ENCODE measurements around the gene HOXD13. TPM values are rescaled to one million over a fixed set of nuclear protein-coding genes. Genes with fewer than 3 reads are reported as not detected.

HOXD13 gene
- total and polyA plus RNA-seq, 2 donors (not counting 1 experiment from before 2014, with no cell fraction given), result not detected

DNA sequence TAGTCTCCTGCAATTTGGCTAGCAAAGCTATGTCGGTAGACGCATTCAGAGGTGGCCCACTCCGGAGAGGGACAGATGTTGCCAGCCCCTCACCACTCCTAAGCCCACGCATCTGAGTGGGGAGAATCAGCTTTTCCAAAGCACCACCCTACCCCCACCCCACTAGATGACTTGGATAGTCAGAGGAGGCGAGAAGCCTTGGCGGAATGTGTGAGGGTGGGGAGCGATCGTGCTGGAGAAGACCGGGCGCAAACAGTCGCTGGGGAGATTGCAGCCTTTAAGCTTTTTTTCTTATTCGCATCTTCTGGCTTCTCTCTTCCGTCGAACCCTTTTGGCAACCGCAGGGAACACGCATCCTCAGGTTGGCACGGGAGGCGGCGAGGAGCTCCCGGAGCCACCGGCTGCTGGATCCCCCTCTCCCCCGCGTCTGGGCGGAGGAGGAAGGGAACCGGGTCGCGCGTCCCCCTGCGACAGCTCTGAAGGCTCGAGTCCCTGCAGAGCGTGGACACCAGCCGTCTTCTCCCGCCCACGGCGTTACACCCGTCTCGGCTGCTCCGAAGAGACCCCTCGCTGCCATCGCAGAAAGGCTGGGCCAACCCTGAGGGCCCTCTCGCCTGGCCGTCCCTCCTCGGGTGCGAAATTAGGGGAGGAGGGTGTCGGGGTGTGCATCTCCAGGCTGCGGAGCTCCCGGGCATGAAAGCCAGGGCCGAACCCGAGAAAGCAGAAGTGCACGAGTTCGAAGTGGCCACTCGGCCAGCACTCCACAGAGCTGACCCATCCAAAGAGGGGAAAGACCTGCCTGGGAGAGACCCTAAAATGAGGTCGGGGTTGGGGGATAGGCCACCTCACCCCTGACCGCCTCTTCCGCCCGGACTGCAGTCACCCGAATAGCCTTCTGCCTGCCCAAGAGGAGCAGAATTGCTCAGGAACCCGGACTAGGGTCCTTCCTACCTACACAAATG is 20.9 kb upstream of the HOXD13 start:
- H3K4me1 ChIP-seq (ENCODE audit: control insufficient read depth, extremely low read depth, insufficient read depth, low read length), result no peaks in the 10 kb centered on the region
- no peaks in the 10 kb centered on the region for H3K9me3 ChIP-seq (ENCODE audit: control insufficient read depth, insufficient read depth, low read depth, low read length)
- no peak overlapping the region for H3K27ac ChIP-seq (ENCODE audit: insufficient read depth, low read length)
- no peak overlapping the region for H2AFZ ChIP-seq (ENCODE audit: low read length)
- peaks cover 51% of the 10 kb centered on the region for H3K27me3 ChIP-seq (ENCODE audit: control insufficient read depth, insufficient read depth, low read length)
- H4K20me1 ChIP-seq (ENCODE audit: control insufficient read depth, extremely low read depth, insufficient read depth, low read length), result no peaks in the 10 kb centered on the region
- H3K79me2 ChIP-seq (ENCODE audit: control insufficient read depth, insufficient read depth, low read length), result no peaks in the 10 kb centered on the region
- no peaks in the 10 kb centered on the region for H3K36me3 ChIP-seq (ENCODE audit: control insufficient read depth, insufficient read depth, low read length)
- TF ChIP-seq, protein P1, sequence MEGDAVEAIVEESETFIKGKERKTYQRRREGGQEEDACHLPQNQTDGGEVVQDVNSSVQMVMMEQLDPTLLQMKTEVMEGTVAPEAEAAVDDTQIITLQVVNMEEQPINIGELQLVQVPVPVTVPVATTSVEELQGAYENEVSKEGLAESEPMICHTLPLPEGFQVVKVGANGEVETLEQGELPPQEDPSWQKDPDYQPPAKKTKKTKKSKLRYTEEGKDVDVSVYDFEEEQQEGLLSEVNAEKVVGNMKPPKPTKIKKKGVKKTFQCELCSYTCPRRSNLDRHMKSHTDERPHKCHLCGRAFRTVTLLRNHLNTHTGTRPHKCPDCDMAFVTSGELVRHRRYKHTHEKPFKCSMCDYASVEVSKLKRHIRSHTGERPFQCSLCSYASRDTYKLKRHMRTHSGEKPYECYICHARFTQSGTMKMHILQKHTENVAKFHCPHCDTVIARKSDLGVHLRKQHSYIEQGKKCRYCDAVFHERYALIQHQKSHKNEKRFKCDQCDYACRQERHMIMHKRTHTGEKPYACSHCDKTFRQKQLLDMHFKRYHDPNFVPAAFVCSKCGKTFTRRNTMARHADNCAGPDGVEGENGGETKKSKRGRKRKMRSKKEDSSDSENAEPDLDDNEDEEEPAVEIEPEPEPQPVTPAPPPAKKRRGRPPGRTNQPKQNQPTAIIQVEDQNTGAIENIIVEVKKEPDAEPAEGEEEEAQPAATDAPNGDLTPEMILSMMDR (conservative IDR thresholded peaks at IDR 0.05 in 1 of 2, IDR thresholded peaks at IDR 0.05 in 1 of 2; ENCODE audit: low read depth in 1 of 2, low read length in 2 of 2), result no peak
- TF ChIP-seq EZH2 (IDR thresholded peaks at IDR 0.05; ENCODE audit: low read length, missing control alignments), result peak; percentile 75
- H3K4me2 ChIP-seq (ENCODE audit: extremely low read depth, insufficient read depth, low read length), result no peak overlapping the region
- H3K4me3 ChIP-seq (replicated peaks in 1 of 4; ENCODE audit: control extremely low read depth in 1 of 4, insufficient read depth in 1 of 4, low read depth in 3 of 4, low read length in 4 of 4), result no peak overlapping the region
- H3K9ac ChIP-seq (ENCODE audit: insufficient read depth, low read length), result no peak overlapping the region
- no peak for DNase-seq (ENCODE audit: low read depth in 2 of 2)

DNA sequence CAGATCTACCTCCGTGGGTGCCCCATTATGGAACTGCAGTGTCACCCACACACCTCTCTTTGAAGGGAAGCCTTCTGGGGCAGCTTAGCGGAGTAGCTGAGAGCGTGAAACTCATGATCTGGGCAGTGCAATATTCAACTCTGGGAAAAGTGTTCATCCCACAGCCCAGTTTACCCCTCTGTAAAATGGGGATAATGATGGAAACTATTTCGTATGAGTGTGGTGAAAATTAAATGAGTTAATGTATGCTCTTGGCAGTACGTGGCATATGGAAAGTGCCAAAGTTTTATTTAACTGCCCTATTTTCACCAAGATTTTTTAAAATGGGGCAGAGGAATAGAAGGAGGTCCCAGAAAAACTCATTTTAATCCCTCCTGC is 20.2 kb upstream of the HOXD13 start:
- no peak overlapping the region for H3K4me3 ChIP-seq (replicated peaks in 1 of 4; ENCODE audit: control extremely low read depth in 1 of 4, insufficient read depth in 1 of 4, low read depth in 3 of 4, low read length in 4 of 4)
- no peak overlapping the region for H3K27ac ChIP-seq (ENCODE audit: insufficient read depth, low read length)
- H4K20me1 ChIP-seq (ENCODE audit: control insufficient read depth, extremely low read depth, insufficient read depth, low read length), result no peaks in the 10 kb centered on the region
- H3K4me2 ChIP-seq (ENCODE audit: extremely low read depth, insufficient read depth, low read length), result no peak overlapping the region
- TF ChIP-seq, protein P1 (conservative IDR thresholded peaks at IDR 0.05 in 1 of 2, IDR thresholded peaks at IDR 0.05 in 1 of 2; ENCODE audit: low read depth in 1 of 2, low read length in 2 of 2), result no peak
- no peak for TF ChIP-seq EZH2 (IDR thresholded peaks at IDR 0.05; ENCODE audit: low read length, missing control alignments)
- peaks cover 56% of the 10 kb centered on the region for H3K27me3 ChIP-seq (ENCODE audit: control insufficient read depth, insufficient read depth, low read length)
- H3K9me3 ChIP-seq (ENCODE audit: control insufficient read depth, insufficient read depth, low read depth, low read length), result no peaks in the 10 kb centered on the region
- H3K4me1 ChIP-seq (ENCODE audit: control insufficient read depth, extremely low read depth, insufficient read depth, low read length), result no peaks in the 10 kb centered on the region
- no peak overlapping the region for H3K9ac ChIP-seq (ENCODE audit: insufficient read depth, low read length)
- no peak overlapping the region for H2AFZ ChIP-seq (ENCODE audit: low read length)
- no peaks in the 10 kb centered on the region for H3K36me3 ChIP-seq (ENCODE audit: control insufficient read depth, insufficient read depth, low read length)
- DNase-seq (ENCODE audit: low read depth in 2 of 2), result no peak
- H3K79me2 ChIP-seq (ENCODE audit: control insufficient read depth, insufficient read depth, low read length), result no peaks in the 10 kb centered on the region

DNA sequence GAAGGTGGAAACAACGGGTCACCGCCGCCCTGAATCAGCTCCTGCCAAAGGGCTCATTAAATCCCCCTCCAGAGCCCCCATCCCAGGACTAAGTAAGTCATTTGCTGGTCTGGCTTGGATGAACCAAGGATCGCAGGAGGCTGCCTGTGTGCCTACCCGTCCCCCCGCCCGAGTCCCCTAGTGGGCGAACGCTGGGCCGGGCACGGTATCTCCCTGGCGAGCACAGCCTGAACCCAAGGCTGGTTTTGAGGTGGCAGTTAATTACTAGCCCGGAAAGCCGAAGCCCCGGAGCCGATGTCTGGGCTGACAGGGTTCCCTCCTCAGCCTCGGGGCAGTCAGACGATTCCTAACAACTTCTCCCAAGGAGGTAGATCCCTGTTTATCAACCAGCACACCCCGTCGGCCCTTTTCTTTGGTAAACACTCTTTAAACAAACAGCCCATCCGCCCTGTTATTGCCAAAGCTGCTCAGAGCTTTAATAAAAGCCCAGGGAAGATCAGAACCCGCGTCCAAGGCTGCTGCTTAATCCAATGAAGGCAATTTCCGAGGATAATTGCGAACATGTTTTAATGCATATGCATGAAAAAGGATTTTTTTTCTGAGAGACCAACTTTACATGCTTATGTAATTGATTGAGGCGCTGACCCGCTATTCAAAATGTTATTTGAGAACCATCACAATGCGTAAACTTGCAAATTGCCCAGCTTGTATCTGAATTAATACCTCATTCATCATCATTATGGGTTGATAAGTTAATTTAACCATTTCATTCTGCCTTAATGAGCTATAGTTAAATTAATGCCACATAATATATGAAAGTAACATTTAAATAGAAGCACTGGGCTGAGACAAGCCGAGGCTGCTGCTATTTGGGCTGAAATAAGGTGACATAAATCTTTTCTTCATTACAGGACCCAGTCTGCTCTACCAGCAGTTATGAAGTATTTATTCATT is 19.3 kb upstream of the HOXD13 start:
- no peaks in the 10 kb centered on the region for H3K36me3 ChIP-seq (ENCODE audit: control insufficient read depth, insufficient read depth, low read length)
- TF ChIP-seq EZH2 (IDR thresholded peaks at IDR 0.05; ENCODE audit: low read length, missing control alignments), result peak; percentile 57
- TF ChIP-seq, protein P1 (conservative IDR thresholded peaks at IDR 0.05 in 1 of 2, IDR thresholded peaks at IDR 0.05 in 1 of 2; ENCODE audit: low read depth in 1 of 2, low read length in 2 of 2), result no peak
- no peak for DNase-seq (ENCODE audit: low read depth in 2 of 2)
- no peak overlapping the region for H3K27ac ChIP-seq (ENCODE audit: insufficient read depth, low read length)
- no peaks in the 10 kb centered on the region for H3K79me2 ChIP-seq (ENCODE audit: control insufficient read depth, insufficient read depth, low read length)
- H3K27me3 ChIP-seq (ENCODE audit: control insufficient read depth, insufficient read depth, low read length), result peaks cover 58% of the 10 kb centered on the region
- no peak overlapping the region for H3K9ac ChIP-seq (ENCODE audit: insufficient read depth, low read length)
- H3K4me1 ChIP-seq (ENCODE audit: control insufficient read depth, extremely low read depth, insufficient read depth, low read length), result no peaks in the 10 kb centered on the region
- no peak overlapping the region for H3K4me3 ChIP-seq (replicated peaks in 1 of 4; ENCODE audit: control extremely low read depth in 1 of 4, insufficient read depth in 1 of 4, low read depth in 3 of 4, low read length in 4 of 4)
- no peaks in the 10 kb centered on the region for H4K20me1 ChIP-seq (ENCODE audit: control insufficient read depth, extremely low read depth, insufficient read depth, low read length)
- H2AFZ ChIP-seq (ENCODE audit: low read length), result no peak overlapping the region
- H3K4me2 ChIP-seq (ENCODE audit: extremely low read depth, insufficient read depth, low read length), result no peak overlapping the region
- H3K9me3 ChIP-seq (ENCODE audit: control insufficient read depth, insufficient read depth, low read depth, low read length), result no peaks in the 10 kb centered on the region

All from fibroblast of lung (primary cell).